Measurements from ENCODE around the gene SCGB1D2.

The SCGB1D2 gene

GRCh38 chr11:62256281-62256680, 14.2 kb downstream of the SCGB1D2 start:
- H3K27ac ChIP-seq: no peak overlapping the region
- TF ChIP-seq, protein P1, sequence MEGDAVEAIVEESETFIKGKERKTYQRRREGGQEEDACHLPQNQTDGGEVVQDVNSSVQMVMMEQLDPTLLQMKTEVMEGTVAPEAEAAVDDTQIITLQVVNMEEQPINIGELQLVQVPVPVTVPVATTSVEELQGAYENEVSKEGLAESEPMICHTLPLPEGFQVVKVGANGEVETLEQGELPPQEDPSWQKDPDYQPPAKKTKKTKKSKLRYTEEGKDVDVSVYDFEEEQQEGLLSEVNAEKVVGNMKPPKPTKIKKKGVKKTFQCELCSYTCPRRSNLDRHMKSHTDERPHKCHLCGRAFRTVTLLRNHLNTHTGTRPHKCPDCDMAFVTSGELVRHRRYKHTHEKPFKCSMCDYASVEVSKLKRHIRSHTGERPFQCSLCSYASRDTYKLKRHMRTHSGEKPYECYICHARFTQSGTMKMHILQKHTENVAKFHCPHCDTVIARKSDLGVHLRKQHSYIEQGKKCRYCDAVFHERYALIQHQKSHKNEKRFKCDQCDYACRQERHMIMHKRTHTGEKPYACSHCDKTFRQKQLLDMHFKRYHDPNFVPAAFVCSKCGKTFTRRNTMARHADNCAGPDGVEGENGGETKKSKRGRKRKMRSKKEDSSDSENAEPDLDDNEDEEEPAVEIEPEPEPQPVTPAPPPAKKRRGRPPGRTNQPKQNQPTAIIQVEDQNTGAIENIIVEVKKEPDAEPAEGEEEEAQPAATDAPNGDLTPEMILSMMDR (IDR thresholded peaks at IDR 0.05): no peak
- TF ChIP-seq ZFX (IDR thresholded peaks at IDR 0.05; ENCODE audit: borderline replicate concordance): no peak

- no peak overlapping the region for H3K27ac ChIP-seq
- TF ChIP-seq, protein P1 (IDR thresholded peaks at IDR 0.05): no peak
- TF ChIP-seq ZFX (IDR thresholded peaks at IDR 0.05; ENCODE audit: borderline replicate concordance): no peak
Measured at GRCh38 chr11:62260261-62260953, 18.4 kb downstream of the SCGB1D2 start.

GRCh38 chr11:62264004-62264403, 22.0 kb downstream of the SCGB1D2 start:
- TF ChIP-seq, protein P1 (IDR thresholded peaks at IDR 0.05): no peak
- TF ChIP-seq ZFX (IDR thresholded peaks at IDR 0.05; ENCODE audit: borderline replicate concordance): no peak
- H3K27ac ChIP-seq: no peak overlapping the region

GRCh38 chr11:62266558-62266957, 24.5 kb downstream of the SCGB1D2 start:
- no peak for TF ChIP-seq ZFX (IDR thresholded peaks at IDR 0.05; ENCODE audit: borderline replicate concordance)
- TF ChIP-seq, protein P1 (IDR thresholded peaks at IDR 0.05): no peak
- no peak overlapping the region for H3K27ac ChIP-seq

DNA sequence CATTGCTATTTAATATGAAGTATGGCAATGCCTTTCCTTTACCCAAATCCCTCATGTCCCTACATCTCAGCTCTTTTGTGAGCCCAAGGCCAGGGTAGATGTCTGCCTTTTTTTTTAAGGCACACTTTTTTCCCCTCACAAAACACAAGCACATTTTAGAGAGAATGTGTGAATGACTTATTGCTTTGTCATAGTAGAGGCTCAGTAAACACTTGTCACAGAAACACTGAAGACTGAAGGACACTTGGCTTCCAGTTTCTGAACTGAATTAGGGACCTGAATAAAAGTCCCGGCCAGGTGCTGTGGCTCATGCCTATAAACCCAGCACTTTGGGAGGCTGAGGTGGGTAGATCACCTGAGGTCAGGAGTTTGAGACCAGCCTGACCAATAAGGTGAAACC, 25.0 kb downstream of the SCGB1D2 start:
- H3K27ac ChIP-seq: no peak overlapping the region
- TF ChIP-seq, protein P1 (IDR thresholded peaks at IDR 0.05): no peak
- TF ChIP-seq ZFX (IDR thresholded peaks at IDR 0.05; ENCODE audit: borderline replicate concordance): no peak

GRCh38 chr11:62267576-62267975, 25.5 kb downstream of the SCGB1D2 start:
- TF ChIP-seq ZFX (IDR thresholded peaks at IDR 0.05; ENCODE audit: borderline replicate concordance): no peak
- TF ChIP-seq, protein P1 (IDR thresholded peaks at IDR 0.05): no peak
- no peak overlapping the region for H3K27ac ChIP-seq

DNA sequence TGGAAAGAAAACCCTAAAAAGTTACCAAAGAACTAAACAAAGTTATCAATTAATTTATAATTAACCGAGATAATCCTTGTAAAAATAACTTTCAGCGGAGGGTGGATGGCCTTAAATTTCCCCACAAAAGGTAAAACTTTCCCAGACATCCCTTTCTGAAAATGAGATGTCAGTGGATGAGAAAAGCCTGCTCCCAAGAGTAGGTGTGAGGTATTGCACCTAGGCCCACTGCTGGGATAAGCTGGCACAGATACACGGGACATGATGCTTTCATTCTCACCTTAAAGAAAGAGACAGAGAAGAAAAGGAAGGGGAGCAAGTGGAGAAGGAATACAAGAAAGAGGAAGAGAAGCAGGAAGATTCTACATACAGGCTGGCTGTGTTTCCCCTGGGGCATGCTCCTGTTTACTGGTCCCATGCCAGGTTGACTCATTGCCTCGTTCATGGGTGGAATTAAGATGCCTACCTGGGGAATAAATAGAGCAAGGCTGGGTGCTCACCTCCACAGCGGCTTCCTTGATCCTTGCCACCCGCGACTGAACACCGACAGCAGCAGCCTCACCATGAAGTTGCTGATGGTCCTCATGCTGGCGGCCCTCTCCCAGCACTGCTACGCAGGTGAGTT, 27.7 kb downstream of the SCGB1D2 start, which contains the start of gene SCGB2A2:
Gene SCGB2A2 (plus strand): TSS at position 505 of the 625 bp plus-strand sequence. CDS start 59 bp downstream, at position 564.
- no peak within 1 kb of the TSS for H3K27ac ChIP-seq
- no peak for TF ChIP-seq ZFX (IDR thresholded peaks at IDR 0.05; ENCODE audit: borderline replicate concordance)
- TF ChIP-seq, protein P1 (IDR thresholded peaks at IDR 0.05): peak; percentile 77
